GM19395 (cell line): ENCODE measurements around the gene DDX1.

Source experiments
- ATAC-seq: cut with Tn5 transposase; IDR thresholded peaks from one replicate; pipeline ENCODE4 v1.9.1; 2021; ENCODE audit warnings: mild to moderate bottlenecking, moderate library complexity; ENCODE audit not compliant: unreplicated experiment

Gene DDX1

GRCh38 chr2:15642815-15643500, 51.3 kb downstream of the DDX1 start:
- ATAC-seq = no peak

GRCh38 chr2:15643791-15644585, 52.3 kb downstream of the DDX1 start:
- ATAC-seq = no peak

- no peak for ATAC-seq
Observed at GRCh38 chr2:15645300-15645699, 53.6 kb downstream of the DDX1 start.

GRCh38 chr2:15645720-15646385, 54.2 kb downstream of the DDX1 start:
- ATAC-seq = no peak

- no peak for ATAC-seq
Observed at GRCh38 chr2:15646661-15647060, 55.0 kb downstream of the DDX1 start.

GRCh38 chr2:15647622-15648590, 56.2 kb downstream of the DDX1 start:
- no peak for ATAC-seq

- ATAC-seq = no peak
Observed at GRCh38 chr2:15648593-15649525, 57.2 kb downstream of the DDX1 start.

- ATAC-seq = no peak
Observed at GRCh38 chr2:15649561-15650255, 58.0 kb downstream of the DDX1 start.

GRCh38 chr2:15650616-15651366, 59.1 kb downstream of the DDX1 start:
- ATAC-seq = no peak

GRCh38 chr2:15651367-15651727, 59.7 kb downstream of the DDX1 start:
- ATAC-seq = no peak

GRCh38 chr2:15652252-15652651, 60.6 kb downstream of the DDX1 start:
- no peak for ATAC-seq

- no peak for ATAC-seq
Observed at GRCh38 chr2:15652801-15653200, 61.1 kb downstream of the DDX1 start.

GRCh38 chr2:15653806-15654726, 62.4 kb downstream of the DDX1 start:
- no peak for ATAC-seq

GRCh38 chr2:15654727-15655073, 63.0 kb downstream of the DDX1 start:
- ATAC-seq = no peak

GRCh38 chr2:15655123-15655887, 63.6 kb downstream of the DDX1 start:
- ATAC-seq = no peak

GRCh38 chr2:15656090-15656489, 64.4 kb downstream of the DDX1 start:
- no peak for ATAC-seq

GRCh38 chr2:15657759-15658158, 66.1 kb downstream of the DDX1 start:
- ATAC-seq = no peak
